Measurements from ENCODE around the gene TJP2. TPM values are rescaled to one million over a fixed set of nuclear protein-coding genes. Genes with fewer than 3 reads are reported as not detected.

The TJP2 gene
- total RNA-seq, 1 experiment from 2014 or later = 18.3 TPM

DNA sequence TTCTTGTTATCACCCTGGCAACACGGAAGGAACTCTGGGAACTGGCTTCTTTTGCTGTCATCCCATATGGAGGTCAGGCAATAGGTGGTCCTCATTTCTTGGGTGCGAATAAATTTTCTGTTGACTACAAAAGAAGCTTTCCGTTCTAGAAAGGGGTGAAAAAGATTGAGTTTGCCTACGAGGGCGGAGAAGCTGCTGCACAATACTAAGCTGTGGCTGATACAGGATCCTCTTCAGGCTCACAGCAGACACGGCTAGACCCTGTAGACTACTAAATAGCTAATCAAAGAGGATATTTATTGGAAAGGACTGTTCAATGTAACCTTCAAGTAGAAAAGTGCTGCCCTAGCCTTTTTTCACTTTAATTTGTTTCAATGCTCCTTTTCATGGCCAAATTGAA, 58.1 kb downstream of the TJP2 start:
- no peak for DNase-seq (ENCODE audit: low read depth)

- DNase-seq (ENCODE audit: low read depth) = no peak
Observed at GRCh38 chr9:69234683-69235082, 60.6 kb downstream of the TJP2 start.

- DNase-seq (ENCODE audit: low read depth) = no peak
Observed at GRCh38 chr9:69236188-69236587, 62.1 kb downstream of the TJP2 start.

- no peak for DNase-seq (ENCODE audit: low read depth)
Observed at GRCh38 chr9:69237702-69238295, 63.7 kb downstream of the TJP2 start.

DNA sequence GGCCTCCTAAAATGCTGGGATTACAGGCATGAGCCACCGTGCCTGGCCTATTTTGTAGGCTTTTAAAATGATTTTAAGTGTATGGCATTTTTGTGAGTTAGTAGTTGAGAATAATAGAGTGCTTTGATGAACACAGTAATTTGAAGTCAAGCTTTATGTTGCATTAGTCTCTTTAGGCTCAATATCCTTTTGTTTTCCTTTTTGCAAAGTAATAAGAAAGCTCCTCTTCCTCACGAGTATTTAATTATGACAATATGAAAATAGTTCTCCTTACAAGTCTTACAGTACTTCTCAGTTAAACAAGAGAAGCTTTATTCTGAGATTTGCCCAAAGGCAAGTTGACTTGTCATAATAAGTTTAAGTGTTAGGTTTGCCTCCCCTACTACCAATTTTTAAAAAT, 69.0 kb downstream of the TJP2 start:
- DNase-seq (ENCODE audit: low read depth) = no peak

DNA sequence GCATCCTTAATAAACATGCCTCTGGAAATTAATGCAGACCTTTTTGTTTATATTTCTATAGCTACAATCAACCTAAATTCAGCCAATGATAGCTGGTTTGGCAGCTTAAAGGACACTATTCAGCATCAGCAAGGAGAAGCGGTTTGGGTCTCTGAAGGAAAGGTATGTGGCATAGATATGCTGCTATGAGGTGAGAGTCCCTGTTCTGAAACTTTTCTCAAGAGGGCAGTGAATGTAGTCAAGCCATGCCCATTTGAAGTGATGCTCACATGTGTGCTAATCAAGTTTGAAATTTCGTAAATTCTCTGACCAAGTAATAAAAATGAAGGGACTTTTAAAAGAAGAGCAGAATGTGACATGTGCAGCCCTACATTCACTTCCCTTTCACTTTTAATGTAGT, 72.6 kb downstream of the TJP2 start:
- no peak for DNase-seq (ENCODE audit: low read depth)

DNA sequence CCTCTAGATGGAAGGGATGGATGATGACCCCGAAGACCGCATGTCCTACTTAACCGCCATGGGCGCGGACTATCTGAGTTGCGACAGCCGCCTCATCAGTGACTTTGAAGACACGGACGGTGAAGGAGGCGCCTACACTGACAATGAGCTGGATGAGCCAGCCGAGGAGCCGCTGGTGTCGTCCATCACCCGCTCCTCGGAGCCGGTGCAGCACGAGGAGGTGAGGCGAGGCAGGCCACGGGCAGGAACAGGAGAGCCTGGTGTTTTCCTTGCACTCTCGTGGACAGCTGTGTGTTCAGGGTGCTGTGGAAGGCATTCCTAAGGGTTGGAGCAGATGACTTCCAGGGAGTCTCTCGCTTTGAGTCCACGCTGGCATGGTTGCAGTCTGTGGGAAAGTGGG, 73.9 kb downstream of the TJP2 start:
- no peak for DNase-seq (ENCODE audit: low read depth)

DNA sequence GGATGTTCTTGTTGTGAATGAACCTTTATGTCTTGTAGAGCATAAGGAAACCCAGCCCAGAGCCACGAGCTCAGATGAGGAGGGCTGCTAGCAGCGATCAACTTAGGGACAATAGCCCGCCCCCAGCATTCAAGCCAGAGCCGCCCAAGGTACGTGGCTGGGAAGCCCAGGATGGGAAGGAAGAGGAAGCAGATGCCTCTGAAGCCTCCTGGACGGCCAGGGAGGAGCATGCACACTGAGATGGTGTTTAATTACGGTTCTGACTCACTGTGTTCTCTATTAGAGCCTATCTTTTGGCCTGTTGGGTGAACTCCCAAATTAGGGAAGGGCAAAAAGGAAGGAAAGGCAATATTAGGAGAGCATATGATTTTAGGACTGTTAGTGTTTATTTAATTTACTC, 75.3 kb downstream of the TJP2 start:
- DNase-seq (ENCODE audit: low read depth) = no peak

- DNase-seq (ENCODE audit: low read depth) = no peak
Observed at GRCh38 chr9:69250681-69251080, 76.6 kb downstream of the TJP2 start.

- DNase-seq (ENCODE audit: low read depth) = no peak
Observed at GRCh38 chr9:69252436-69252835, 78.4 kb downstream of the TJP2 start.

DNA sequence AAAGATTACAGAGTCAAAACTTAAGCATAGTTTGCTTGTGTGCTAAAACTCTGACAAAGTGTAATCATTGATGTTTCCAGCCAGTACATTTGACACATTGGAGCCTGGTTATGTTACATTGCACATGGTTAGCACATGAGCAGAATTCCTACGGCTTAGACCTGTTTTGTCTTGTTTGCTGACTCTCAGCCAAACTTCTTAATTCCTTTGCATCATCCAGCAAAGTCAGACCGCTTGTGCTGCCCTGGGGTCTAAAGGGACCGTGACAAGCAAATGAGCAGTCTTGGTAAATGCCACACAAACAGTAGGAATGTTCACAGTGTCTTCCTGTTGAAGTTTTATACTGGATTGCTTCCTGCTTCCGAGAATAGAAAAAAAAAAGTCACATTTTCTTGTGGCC, 79.0 kb downstream of the TJP2 start:
- DNase-seq (ENCODE audit: low read depth) = no peak

DNA sequence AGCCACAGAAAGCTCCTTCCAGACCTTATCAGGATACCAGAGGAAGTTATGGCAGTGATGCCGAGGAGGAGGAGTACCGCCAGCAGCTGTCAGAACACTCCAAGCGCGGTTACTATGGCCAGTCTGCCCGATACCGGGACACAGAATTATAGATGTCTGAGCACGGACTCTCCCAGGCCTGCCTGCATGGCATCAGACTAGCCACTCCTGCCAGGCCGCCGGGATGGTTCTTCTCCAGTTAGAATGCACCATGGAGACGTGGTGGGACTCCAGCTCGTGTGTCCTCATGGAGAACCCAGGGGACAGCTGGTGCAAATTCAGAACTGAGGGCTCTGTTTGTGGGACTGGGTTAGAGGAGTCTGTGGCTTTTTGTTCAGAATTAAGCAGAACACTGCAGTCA, 80.1 kb downstream of the TJP2 start:
- DNase-seq (ENCODE audit: low read depth) = no peak

DNA sequence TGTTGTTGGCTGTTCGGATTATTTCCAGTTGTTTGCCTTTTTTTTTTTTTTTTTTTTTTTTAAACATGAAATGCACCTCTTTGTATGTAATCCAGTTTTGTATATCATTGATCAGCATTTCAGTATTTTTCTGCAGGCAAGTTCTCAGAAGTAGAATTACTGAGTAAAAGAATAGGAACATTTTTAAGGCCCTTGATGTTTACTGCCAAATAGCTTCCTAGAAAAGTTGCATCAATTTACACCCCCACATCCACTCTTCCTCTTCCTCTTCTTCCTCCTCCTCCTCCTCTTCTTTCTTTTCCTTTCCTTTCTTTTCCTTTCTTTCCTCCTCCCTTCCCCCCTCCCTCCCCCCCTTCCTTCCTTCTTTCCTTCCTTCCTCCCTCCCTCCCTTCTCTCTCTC, 81.5 kb downstream of the TJP2 start:
- DNase-seq (ENCODE audit: low read depth) = no peak

DNA sequence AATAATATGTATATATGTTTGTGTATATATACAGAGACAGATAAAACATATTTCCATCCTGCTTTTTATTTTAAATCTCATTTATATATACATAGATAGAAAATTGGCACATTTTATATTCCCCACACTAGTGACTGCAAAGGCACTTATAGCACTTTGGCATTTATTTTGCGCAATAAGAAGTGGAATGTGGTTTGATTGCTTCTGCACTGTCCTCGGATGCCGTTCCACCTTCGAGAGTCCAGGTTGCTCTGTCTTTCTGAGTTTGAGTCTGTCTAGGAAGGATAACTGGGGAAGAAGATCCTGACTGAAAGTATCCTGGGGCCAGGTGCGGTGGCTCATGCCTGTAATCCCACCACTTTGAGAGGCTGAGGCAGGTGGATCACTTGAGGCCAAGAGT, 84.5 kb downstream of the TJP2 start:
- no peak for DNase-seq (ENCODE audit: low read depth)

- no peak for DNase-seq (ENCODE audit: low read depth)
Observed at GRCh38 chr9:69260161-69260560, 86.1 kb downstream of the TJP2 start.

GRCh38 chr9:69261636-69262035, 87.6 kb downstream of the TJP2 start:
- no peak for DNase-seq (ENCODE audit: low read depth)

DNA sequence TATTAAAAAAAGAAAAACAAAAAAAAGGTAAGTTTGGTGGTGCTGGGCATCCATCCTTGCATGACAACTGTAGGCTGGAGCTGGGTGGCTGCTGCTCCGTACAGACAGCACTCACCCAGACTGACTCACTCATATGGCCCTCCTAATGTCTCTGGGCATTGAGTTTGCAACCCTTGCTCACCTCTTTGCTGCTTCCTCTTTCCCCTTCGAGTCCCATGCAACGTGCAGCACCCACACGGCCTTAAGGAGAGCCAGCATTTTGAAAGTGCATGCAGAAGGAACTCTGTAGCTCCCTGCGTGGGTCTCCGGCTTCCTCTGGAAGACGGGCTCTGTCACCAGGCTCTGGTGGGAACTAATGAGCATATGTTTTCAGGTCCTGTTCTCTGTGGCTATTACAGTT, 90.4 kb downstream of the TJP2 start:
- no peak for DNase-seq (ENCODE audit: low read depth)

GRCh38 chr9:69265891-69266290, 91.8 kb downstream of the TJP2 start:
- DNase-seq (ENCODE audit: low read depth) = no peak

DNA sequence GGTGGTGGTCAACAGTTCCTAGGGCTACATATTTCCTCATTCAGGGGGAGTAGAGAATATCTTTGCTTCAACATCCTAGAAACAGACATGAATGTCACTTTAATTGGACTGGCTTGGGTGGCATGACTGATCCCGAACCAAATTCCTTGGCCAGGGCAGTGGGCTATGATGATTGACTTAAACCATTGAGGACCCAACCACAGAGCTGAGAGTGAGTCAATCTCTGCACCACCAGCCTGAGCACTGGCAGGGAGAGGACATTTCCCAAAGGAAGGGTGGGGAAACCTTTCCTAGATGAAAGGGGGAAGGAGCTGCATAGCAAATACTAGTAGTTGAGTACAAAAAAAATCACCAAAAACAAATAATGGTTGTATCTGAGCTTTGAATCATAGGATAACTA, 98.1 kb downstream of the TJP2 start:
- no peak for DNase-seq (ENCODE audit: low read depth)

DNA sequence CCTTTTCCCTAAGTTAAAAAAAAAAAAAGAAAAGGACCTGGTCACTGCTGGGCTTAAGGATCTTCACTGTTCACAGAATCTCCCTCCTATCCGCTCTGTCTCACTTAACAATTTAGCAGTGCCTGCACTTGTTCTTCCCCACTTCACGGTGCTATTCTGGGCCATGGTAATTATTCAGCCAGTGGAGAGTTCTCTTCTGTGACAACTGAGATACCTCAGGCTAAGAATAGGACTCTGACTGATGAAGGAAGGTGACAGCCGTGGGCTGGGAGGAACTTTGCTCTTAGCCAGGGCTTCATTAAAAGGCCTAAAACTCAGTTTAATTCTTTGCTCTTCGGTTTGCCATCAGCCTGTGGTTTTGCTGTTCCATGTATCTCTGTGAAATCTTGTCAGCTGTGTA, 99.1 kb downstream of the TJP2 start:
- DNase-seq (ENCODE audit: low read depth) = no peak

DNA sequence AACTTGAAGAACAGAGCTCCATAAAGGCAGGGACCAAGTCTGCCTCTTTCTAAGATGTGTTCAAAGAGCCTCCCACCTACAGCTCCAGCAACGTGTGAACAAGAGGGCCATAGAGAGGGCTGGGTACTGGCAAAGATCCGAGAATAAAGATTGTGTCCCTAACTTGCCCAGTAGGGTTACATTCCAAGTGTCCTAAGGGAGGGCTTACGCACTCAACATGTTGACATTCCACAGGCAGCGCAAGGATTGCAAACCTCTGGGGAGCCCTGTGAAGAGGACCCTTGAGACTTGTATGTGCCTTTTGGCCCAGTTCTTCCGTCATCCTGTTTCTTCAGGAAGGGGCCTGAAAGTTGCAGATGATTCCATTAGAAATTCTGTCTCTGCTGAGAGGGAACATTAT, 102.7 kb downstream of the TJP2 start:
- DNase-seq (ENCODE audit: low read depth) = no peak

DNA sequence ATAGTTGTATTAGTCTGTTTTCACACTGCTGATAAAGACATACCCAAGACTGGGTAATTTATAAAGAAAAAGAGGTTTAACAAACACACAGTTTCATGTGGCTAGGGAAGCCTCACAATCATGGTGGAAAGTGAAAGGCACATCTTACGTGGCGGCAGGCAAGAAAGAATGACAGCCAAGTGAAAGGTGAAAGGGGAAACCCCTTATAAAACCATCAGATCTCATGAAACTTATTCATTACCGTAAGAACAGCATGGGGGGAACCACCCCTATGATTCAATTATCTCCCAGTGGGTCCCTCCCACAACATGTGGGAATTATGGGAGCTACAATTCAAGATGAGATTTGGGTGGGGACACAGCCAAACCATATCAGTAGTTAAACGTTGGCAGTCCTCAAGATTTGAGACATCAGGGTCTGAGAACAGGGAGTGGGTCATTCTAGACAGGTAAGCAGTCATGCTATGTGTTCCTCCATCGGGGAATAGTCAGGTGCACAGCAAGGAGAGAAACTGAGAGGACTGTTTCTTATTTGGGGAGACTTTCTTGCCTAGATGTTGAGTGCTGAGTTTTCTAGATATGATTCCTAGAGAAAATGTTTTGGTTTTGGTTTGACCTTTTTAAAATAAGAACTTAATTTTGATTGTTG, 105.1 kb downstream of the TJP2 start:
- DNase-seq (ENCODE audit: low read depth) = no peak

- DNase-seq (ENCODE audit: low read depth) = no peak
Observed at GRCh38 chr9:69279733-69280132, 105.7 kb downstream of the TJP2 start.

GRCh38 chr9:69283003-69283402, 108.9 kb downstream of the TJP2 start:
- DNase-seq (ENCODE audit: low read depth) = no peak

All from RPMI7951 (cell line).